GM15510 (cell line): Measurements from ENCODE around the gene METTL1.
A peak's percentile ranks its signal among the peaks of the same experiment; 100 is the strongest.

Experiments
- POLR2A ChIP-seq: IDR thresholded peaks from 3 replicates; pipeline ENCODE4 v1.6.1; 2011; ENCODE audit warnings: borderline replicate concordance; ENCODE audit not compliant: insufficient read length; ENCODE audit errors: extremely low read depth

Gene METTL1

DNA sequence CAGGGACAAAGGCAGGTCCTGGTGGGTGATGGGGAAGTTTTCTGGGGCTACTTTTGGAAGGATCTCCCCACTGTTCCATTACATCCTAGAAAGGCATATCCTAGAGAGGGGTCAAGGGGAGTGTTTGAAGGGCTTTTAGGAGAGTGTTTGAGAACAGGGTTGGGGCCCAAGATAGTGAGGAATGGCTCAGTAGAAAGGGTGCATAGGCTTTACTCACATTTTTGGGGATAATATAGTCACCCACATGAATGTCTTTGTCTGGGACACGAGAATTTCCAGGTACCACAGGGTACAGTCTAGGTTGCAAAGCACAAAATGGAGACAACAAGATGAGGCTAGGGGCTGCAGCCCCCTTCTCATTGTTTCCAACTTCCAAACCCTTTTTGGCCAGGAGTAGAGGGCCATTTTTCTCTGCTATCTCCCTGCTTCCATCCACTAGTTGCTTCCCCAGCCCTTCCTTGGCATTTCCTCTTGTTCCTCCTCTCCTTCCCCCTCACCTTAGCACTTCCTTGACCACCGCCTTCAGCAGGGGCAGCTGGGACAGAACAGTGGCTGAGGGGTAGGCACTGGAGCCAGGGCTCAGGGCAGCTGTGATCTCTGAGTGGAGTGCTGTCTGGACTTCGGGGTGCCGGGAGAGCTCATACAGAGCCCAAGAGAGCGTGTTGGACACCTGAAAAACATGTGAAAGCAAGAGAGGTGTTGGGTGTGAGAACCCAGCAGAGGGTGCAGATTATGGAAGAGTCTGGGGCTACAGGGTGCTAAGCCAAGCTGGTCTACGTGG is 7.8 kb downstream of the METTL1 start:
- no peak for TF ChIP-seq POLR2A

DNA sequence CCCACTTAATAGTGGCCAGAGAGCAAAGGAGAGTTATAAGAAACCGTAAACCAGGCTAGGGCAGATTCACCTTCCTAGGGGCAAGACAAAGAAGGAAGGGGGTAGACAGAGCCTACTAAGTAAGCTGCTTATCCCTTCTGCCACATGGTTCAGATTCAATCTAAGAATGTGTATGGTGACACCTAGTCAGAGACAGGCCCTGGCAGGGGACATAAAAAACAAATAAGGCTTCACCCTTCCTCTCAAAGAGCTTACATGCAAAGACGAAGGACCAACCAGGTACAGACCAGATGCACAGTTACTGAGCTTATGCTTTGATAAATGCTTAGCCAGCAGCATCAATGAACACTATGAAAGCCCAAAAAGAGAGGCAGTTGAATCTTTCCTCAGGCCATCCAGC is 9.4 kb downstream of the METTL1 start:
- TF ChIP-seq POLR2A: no peak

DNA sequence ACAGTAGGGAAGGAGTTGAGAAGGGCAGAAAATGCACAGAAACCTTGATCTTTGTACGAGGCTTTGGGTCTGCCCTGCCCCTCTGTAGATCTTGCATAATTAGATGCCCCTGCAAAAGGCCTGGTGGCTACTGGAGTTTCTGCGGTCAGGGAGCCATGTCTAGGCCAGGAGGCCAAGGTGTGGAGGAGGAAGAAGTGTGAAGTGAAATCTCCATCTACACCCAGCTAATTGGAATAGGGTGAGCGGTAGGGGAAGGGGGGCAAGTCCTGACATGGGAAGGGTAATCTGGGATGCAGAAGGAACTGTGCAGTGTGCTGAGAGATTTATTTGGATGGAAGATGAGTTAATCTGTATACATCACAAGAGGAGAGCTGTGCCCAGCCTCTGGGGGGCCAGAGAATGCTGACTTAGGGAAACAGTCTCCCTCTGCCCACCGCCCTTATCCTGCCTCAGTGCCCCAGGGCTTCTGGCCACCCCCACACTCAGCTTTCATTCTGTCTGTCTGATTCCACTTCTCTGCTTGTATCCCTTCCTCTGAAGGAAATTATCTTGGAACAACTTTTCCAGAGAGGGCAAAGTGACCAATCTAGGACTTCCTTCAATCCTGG is 10.4 kb downstream of the METTL1 start:
- TF ChIP-seq POLR2A: no peak

DNA sequence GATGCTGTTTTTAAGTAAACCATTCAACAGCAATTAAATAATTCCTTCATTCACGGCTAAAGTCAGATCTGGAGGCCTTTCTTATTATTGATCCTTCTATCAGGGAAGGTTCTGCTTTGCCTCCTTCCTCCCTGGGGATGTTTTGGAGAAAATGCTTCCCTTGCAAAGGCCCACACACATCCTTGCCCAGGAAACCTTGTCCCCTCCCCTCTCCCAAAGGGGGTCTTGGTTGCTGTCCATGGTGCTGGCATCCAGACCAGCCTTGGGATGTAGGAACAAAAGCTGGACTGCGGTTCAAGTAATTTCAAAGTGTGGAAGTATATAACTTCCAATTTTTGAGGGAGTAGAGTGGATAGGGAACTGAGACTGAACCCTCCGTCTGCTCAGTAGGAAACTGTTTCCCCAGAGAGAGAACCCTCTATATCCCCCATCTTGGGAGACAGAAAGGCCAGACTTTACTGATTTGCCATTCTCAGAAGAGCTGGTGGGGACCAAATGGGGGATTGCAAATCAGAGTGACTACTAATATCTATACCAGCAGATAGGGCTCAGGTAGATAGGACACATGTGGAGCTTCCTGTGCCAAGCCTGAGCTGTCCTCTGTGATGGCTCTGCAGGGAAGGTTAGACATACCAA is 11.4 kb downstream of the METTL1 start:
- no peak for TF ChIP-seq POLR2A

DNA sequence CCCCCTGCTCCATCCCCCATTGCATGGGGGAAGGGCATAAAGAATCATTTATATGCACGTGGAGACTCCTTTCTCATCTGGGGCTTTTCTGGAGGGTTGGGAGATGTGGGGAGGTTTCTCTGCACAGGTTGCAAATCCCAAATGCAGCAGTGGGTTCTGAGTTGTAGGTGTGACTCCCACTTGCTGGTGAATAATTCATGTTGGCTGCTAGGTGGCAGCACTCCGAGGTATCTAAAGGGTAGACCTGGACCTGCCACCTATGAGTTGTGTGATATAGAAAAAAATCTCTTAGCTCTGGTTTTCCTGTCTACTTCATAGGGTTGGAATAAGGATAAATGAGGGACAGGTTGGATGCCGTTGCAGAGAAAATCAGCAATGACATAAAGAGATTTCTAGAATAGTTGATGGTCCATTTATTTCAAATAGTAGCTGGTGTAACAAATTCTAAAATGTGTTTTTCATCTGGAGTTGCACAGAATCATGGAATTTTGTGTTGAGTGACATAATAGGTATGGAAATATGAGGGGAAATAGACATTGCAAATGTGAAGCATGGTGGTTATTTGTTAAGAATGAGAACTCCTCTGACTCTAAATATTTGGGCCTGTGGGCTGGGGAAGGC is 12.4 kb downstream of the METTL1 start:
- TF ChIP-seq POLR2A: no peak

DNA sequence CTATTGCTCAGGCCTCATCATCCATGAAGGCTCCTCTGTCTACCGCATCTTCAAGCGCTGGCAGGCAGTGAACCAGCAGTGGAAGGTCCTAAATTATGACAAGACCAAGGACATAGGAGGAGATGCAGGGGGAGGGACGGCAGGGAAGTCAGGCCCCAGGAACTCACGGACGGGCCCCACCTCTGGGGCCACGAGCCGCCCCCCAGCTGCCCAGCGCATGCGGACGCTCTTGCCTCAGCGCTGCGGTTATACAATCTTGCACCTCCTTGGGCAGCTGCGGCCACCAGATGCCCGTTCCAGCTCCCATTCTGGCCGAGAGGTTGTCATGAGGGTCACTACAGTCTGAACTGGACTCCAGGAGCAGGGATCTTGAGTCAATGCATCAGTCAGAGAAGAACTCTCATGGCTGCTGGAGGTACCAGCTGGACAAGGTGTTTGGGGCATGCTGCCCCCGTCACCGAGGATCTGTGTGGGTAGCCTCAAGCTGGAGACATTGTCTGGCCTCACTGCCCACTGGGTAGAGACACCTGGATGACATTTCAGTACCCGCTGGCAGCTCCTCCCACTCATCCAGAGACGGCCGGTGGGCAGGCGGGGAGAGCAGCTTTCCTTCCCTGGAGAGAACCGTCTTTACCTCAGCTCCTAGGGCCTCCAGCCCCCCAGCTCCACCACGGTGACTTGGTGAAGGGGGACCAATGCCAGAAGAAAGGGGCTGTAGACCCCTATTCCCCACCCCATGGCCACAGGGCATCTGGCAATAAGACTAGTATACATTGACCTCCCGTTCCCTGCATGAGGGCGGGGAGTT is 13.1 kb downstream of the METTL1 start:
- no peak for TF ChIP-seq POLR2A

DNA sequence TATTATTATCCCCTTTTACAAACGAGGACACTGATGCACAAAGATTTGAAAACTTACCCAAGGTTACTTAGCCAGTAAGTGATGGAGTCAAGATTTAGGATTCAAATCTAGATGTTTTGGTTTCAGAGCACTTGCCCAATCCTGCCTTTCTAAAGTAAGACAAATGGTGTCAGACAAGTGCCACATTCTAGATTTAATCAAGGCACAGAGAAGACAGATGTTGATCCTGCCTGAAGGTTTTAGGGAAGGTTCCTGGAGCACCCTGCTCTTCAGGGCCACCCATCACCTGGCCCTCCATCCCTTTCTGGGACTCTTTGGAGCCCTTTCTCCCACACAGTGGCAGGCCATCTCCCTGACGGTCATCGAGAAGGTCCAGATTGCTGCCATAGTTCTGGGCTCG is 14.1 kb downstream of the METTL1 start:
- no peak for TF ChIP-seq POLR2A

DNA sequence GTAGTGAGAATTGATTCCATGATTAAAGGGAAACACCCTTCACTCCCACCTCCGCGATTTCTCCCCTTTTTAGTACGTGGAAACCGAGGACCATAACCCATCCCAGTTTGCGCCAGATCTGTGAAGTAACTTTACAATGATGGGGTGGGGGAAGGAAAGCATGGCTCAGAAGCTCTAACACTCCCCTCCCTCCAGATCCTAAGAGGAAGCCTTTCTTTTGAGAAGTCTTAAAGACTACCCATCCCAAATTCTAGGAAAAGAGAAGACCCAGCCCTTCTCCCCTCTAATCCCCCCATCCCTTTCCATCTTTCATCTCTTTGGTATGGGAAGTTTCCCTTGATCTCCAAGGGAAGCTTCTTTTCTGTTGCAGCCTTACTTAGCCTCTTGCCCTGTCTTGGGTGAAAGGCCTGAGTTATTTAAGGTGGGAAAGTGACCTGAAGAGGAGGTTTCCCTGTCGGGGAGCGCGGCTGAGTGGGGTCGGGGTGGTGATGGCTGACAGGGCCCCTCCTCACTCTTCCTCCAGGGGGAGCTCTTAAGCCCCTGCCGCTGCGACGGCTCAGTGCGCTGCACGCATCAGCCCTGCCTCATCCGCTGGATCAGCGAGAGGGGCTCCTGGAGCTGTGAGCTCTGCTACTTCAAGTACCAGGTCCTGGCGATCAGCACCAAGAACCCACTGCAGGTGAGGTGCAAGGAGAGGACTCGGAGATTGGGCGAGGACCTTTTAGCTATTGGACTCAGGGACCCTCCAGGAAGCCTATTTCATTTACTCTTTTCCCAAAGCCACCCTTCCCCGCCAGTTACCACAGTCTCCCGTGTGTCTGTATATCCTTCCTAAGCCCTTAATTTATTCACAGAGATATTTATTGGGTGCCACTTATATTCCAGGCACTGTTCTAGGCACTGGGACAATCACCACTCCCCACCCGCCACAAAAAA is 15.2 kb downstream of the METTL1 start:
- TF ChIP-seq POLR2A: no peak

DNA sequence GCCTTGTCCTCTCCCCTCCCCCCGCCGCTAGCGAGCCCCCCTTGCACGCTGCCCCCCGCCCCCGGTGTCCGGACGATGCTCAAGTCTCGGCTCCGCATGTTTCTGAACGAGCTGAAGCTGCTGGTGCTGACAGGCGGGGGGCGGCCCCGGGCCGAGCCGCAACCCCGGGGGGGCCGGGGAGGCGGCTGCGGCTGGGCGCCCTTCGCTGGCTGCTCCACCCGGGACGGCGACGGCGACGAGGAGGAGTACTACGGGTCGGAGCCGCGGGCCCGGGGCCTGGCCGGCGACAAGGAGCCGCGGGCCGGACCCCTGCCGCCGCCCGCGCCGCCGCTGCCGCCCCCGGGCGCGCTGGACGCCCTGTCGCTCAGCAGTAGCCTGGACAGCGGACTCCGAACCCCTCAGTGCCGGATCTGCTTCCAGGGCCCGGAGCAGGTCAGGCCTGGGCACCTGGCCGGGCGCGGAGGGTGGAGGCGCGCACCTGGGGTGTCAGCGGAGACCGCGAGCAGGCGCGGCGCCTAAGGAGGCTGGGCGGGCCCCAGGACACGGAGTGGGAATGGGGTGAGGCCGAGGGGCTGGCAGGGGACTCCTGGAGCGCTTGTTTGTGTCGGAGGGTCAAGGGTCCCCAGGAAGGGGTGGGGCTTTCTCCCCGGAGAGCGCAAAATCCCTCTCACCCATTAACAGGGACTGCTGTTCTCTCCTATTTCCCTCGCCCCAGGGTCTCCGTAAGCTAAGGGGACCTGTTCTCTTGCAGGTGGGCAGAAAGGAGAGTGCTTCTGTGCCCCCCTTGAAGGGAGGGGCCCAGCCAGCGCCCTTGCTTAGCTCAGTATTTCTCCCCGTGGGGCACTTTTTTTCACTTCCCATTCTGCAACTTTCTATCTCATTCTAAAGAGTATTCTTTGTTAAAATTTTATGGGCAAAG is 16.2 kb downstream of the METTL1 start:
- no peak for TF ChIP-seq POLR2A

- TF ChIP-seq POLR2A: no peak
These were observed 16.8 kb downstream of the METTL1 start for GRCh38 chr12:57755194-57755453.

GRCh38 chr12:57754411-57755193 is 17.3 kb downstream of the METTL1 start, which contains the start of gene MARCHF9:
TSS of gene MARCHF9 (plus strand) at chr12:57755103. CDS start at chr12:57755529, 426 bp downstream.
- peak; percentile 34 for TF ChIP-seq POLR2A

DNA sequence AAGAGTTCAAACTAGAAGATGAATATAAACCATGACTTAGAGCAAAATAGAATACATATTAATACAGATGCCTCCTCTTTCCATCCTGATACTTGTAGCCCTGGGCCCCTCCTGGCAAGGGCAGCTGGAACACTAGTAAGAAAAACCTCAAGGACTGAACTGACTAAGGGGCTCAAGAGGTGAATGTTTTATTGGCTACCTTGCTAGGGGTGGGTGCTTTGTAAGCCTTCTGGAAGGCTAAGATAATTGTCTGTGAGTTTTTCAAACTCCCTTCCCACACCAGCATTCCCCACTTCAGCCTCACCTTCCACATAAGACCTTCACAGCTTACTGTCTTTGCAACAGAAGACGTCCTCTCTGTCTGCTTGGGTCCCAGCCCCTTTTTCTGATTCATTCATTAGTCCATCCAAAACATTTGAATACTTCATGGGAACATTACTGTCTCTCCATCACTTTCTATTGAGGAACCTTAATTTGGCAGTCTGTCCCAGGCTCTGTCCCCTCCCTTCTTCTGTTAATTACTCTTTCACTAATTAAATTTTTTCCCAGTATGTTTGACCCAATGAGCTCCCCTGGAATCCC is 18.1 kb downstream of the METTL1 start:
- no peak for TF ChIP-seq POLR2A

- no peak for TF ChIP-seq POLR2A
These were observed 19.3 kb downstream of the METTL1 start for GRCh38 chr12:57752668-57753000.
